ENCODE results near the gene MAPK1.

DNA sequence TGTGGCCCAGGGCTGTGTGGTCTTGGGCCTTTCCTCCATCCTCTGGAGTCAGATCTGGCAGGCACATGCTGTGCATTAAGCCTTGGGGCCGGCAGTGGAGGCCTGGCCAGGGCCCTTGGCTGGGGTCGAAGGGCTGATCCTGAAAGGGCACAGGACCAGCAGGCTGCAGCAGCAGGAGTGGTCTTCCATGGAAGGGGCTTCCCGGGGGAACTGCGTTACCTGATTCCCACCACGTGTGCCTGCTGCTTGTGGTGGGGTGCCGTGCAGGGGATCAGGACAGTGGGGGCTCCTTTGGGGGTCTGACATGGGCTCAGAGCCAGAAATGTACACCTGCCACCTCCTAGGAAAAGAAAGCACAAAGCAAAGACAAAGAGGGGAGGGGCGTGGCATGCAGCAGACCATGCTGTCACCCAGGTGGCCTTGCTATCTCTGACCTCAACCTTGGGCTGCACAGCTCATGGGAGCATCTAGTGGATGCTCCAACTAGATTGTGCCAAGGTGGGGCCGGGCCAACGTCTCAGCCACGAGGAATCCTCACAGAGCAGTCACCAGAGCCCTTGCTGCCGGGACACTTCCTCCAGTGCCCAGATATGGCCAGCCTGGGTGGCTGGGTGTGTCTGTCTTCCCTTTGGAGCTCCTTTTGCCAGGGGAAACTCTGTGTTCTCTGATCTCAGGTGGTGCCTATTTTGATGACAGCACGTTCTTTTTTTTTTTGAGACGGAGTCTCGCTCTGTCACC, 113.9 kb downstream of the MAPK1 start:
- TF ChIP-seq, protein P1, sequence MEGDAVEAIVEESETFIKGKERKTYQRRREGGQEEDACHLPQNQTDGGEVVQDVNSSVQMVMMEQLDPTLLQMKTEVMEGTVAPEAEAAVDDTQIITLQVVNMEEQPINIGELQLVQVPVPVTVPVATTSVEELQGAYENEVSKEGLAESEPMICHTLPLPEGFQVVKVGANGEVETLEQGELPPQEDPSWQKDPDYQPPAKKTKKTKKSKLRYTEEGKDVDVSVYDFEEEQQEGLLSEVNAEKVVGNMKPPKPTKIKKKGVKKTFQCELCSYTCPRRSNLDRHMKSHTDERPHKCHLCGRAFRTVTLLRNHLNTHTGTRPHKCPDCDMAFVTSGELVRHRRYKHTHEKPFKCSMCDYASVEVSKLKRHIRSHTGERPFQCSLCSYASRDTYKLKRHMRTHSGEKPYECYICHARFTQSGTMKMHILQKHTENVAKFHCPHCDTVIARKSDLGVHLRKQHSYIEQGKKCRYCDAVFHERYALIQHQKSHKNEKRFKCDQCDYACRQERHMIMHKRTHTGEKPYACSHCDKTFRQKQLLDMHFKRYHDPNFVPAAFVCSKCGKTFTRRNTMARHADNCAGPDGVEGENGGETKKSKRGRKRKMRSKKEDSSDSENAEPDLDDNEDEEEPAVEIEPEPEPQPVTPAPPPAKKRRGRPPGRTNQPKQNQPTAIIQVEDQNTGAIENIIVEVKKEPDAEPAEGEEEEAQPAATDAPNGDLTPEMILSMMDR (conservative IDR thresholded peaks at IDR 0.05; ENCODE audit: low read length): no peak
- TF ChIP-seq EZH2phosphoT487 (IDR thresholded peaks at IDR 0.05; ENCODE audit: borderline replicate concordance, low read depth, low read length): no peak
